ENCODE measurements around the gene FCHSD2. TPM values are rescaled to one million over a fixed set of nuclear protein-coding genes. Genes with fewer than 3 reads are reported as not detected.

FCHSD2 gene
- polyA plus RNA-seq, 2 of the 4 experiments (the other 2 are of a cell fraction): 10.5 to 19.0 TPM

- POLR2A ChIA-PET: no interaction called here
- Histone ChIP-seq H3K9me3 (no peaks in the 10 kb centered on the region), H3K4me2 (no peak overlapping the region), H3K27ac (no peak overlapping the region), H3K4me3 (no peak overlapping the region), H3K4me1 (no peaks in the 10 kb centered on the region)
- ATAC-seq (no peak), FAIRE-seq (no peak), DNase-seq (ENCODE audit: low read depth in 1 of 2, low spot score in 1 of 2) (no peak)
- CTCF ChIA-PET: interaction anchor here (0.6 to 14.3 kb wide), 9 partner anchors 10 to 491 kb away, joined by 3 to 339 read pairs (median 29); partner anchors contain the start of gene FCHSD2
- 72% methylated on average over 5 of the region's 5 CpGs for WGBS (ENCODE audit: missing lambda C conversion rate)
- no peak for TF ChIP-seq EP300 (IDR thresholded peaks at IDR 0.05)
- no peak for TF ChIP-seq MAFK (IDR thresholded peaks at IDR 0.05; ENCODE audit: partially characterized antibody)
- TF ChIP-seq ELK1 (IDR thresholded peaks at IDR 0.05; ENCODE audit: low read depth, low read length): no peak
- TF ChIP-seq E2F6 (IDR thresholded peaks at IDR 0.05; ENCODE audit: borderline replicate concordance, low read depth): no peak
- no peak for TF ChIP-seq PHF8 (IDR thresholded peaks at IDR 0.05; ENCODE audit: borderline replicate concordance, low read depth)
- TF ChIP-seq JUN (IDR thresholded peaks at IDR 0.05): no peak
- TF ChIP-seq NR3C1 (IDR thresholded peaks at IDR 0.05): no peak
- no peak for TF ChIP-seq FOSL2 (IDR thresholded peaks at IDR 0.05)
- no peak for TF ChIP-seq FOSL2 (CRISPR knock-in tag; IDR thresholded peaks at IDR 0.05)
- no peak for TF ChIP-seq RNF2 (IDR thresholded peaks at IDR 0.05; ENCODE audit: borderline replicate concordance, low read depth)
- TF ChIP-seq ZC3H11A (IDR thresholded peaks at IDR 0.05): no peak
- TF ChIP-seq RARB (CRISPR knock-in tag; IDR thresholded peaks at IDR 0.05): no peak
- no peak for TF ChIP-seq HOXB5 (CRISPR knock-in tag; IDR thresholded peaks at IDR 0.05)
- no peak for TF ChIP-seq NPAS2 (CRISPR knock-in tag; IDR thresholded peaks at IDR 0.05; ENCODE audit: borderline replicate concordance)
- TF ChIP-seq HEYL (CRISPR knock-in tag; IDR thresholded peaks at IDR 0.05): no peak
Observed at GRCh38 chr11:73175551-73176144, 33.5 kb upstream of the FCHSD2 start.

DNA sequence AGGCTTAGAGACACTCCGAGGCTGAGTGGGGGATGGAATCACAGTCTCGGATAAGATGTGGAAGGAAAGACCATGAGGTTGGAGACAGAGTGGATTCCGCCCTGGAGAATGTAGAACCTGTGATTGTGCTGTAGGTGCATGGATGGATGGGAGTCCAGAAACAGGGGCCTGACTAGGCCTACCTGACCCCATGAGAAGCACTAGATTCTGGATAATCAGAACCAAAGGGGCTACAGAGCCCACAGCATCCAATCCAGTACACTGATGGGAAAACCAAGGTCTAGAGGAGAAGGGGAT is 32.3 kb upstream of the FCHSD2 start:
- TF ChIP-seq EHF (CRISPR knock-in tag; IDR thresholded peaks at IDR 0.05) (no peak), CTCF (IDR thresholded peaks at IDR 0.05) (no peak), ZNF302 (CRISPR knock-in tag; IDR thresholded peaks at IDR 0.05) (no peak), PHF8 (IDR thresholded peaks at IDR 0.05; ENCODE audit: borderline replicate concordance, low read depth) (no peak), POLR2A (IDR thresholded peaks at IDR 0.05; ENCODE audit: low read length) (no peak), POLR2AphosphoS2 (conservative IDR thresholded peaks at IDR 0.05; ENCODE audit: low read length) (no peak), ELK1 (IDR thresholded peaks at IDR 0.05; ENCODE audit: low read depth, low read length) (no peak), HOXA7 (CRISPR knock-in tag; IDR thresholded peaks at IDR 0.05) (no peak), ATOH8 (CRISPR knock-in tag; IDR thresholded peaks at IDR 0.05; ENCODE audit: low read depth) (no peak), HDAC2 (IDR thresholded peaks at IDR 0.05) (no peak), TFCP2L1 (CRISPR knock-in tag; IDR thresholded peaks at IDR 0.05) (no peak)
- TF ChIP-seq, protein P1, sequence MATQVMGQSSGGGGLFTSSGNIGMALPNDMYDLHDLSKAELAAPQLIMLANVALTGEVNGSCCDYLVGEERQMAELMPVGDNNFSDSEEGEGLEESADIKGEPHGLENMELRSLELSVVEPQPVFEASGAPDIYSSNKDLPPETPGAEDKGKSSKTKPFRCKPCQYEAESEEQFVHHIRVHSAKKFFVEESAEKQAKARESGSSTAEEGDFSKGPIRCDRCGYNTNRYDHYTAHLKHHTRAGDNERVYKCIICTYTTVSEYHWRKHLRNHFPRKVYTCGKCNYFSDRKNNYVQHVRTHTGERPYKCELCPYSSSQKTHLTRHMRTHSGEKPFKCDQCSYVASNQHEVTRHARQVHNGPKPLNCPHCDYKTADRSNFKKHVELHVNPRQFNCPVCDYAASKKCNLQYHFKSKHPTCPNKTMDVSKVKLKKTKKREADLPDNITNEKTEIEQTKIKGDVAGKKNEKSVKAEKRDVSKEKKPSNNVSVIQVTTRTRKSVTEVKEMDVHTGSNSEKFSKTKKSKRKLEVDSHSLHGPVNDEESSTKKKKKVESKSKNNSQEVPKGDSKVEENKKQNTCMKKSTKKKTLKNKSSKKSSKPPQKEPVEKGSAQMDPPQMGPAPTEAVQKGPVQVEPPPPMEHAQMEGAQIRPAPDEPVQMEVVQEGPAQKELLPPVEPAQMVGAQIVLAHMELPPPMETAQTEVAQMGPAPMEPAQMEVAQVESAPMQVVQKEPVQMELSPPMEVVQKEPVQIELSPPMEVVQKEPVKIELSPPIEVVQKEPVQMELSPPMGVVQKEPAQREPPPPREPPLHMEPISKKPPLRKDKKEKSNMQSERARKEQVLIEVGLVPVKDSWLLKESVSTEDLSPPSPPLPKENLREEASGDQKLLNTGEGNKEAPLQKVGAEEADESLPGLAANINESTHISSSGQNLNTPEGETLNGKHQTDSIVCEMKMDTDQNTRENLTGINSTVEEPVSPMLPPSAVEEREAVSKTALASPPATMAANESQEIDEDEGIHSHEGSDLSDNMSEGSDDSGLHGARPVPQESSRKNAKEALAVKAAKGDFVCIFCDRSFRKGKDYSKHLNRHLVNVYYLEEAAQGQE (IDR thresholded peaks at IDR 0.05): no peak

More for the DNA sequence above, 32.3 kb upstream of the FCHSD2 start:
- Histone ChIP-seq H3K27ac (no peak overlapping the region), H3K4me1 (no peaks in the 10 kb centered on the region), H3K4me3 (no peak overlapping the region), H3K9me3 (no peaks in the 10 kb centered on the region), H3K4me2 (no peak overlapping the region)
- FAIRE-seq (no peak), DNase-seq (ENCODE audit: low read depth in 1 of 2, low spot score in 1 of 2) (no peak), ATAC-seq (no peak)
- CTCF ChIA-PET: interaction anchor here (1.3 to 14.3 kb wide), 2 partner anchors 250 to 345 kb away, joined by 3 to 339 read pairs; no protein-coding TSS in a partner anchor
- WGBS (ENCODE audit: missing lambda C conversion rate): 90% methylated on average over 3 of the region's 3 CpGs
- POLR2A ChIA-PET: no interaction called here
